Right lobe of liver (tissue), 6 donors: ENCODE results near the gene NUP42. TPM values are rescaled to one million over a fixed set of nuclear protein-coding genes. Genes with fewer than 3 reads are reported as not detected.
"Not testable (repeated sequence)": the region's sequence is repeated elsewhere in the genome, so short reads cannot be mapped to it uniquely, and the experiment has no call there.

ENCODE experiments used
- ATAC-seq, 4 donors: fragments of 200-7000 bp; cut with Tn5 transposase; one replicate each; pipeline ENCODE4 v1.9.1; 2020; ENCODE audit warnings: mild to moderate bottlenecking in 4 of 4, moderate library complexity in 4 of 4
- DNase-seq, 3 donors: peaks; one replicate each; pipeline ENCODE4 v3.0.0-alpha.2; 2020
- H3K27ac ChIP-seq, 3 donors: fragments of 200-600 bp; one replicate each; pipeline ENCODE4 v1.8.0; 2022
- H3K27me3 ChIP-seq, 2 donors: fragments of 200-600 bp; one replicate each; pipeline ENCODE4 v1.8.0; 2022
- H3K36me3 ChIP-seq, 4 donors: fragments of 200-600 bp; sonication (generic) in 1 of 4; one replicate each; pipeline versions ENCODE4 v1.5.1 to v1.8.0; 2017 to 2022; ENCODE audit warnings: control low read depth in 1 of 4
- H3K4me1 ChIP-seq, 4 donors: fragments of 200-600 bp; sonication (generic) in 1 of 4; one replicate each; pipeline versions ENCODE4 v1.5.1 to v1.8.0; 2017 to 2022; ENCODE audit warnings: control low read depth in 1 of 4
- H3K4me3 ChIP-seq, 3 donors: fragments of 200-600 bp; one replicate each; pipeline ENCODE4 v1.8.0; 2022
- H3K9me3 ChIP-seq, 4 donors: fragments of 200-600 bp; sonication (generic) in 1 of 4; one replicate each; pipeline versions ENCODE4 v1.5.1 to v1.8.0; 2017 to 2022; ENCODE audit warnings: control low read depth in 1 of 4
- POLR2A ChIP-seq: fragments of 450-650 bp; IDR thresholded peaks from one replicate; pipeline ENCODE4 v1.6.1; 2017; ENCODE audit warnings: antibody characterized with exemption, mild to moderate bottlenecking
- WGBS: methylation state at CpG from one replicate; pipeline ENCODE4 v1.1.6; 2018; ENCODE audit warnings: low coverage, low lambda C conversion rate; ENCODE audit not compliant: insufficient coverage; ENCODE audit errors: missing lambda C conversion rate; 5-methylcytosine and 5-hydroxymethylcytosine counted together
- intact Hi-C, 2 donors: fragments of 100-400 bp; cut with DNase I; formaldehyde crosslinking; loops; one replicate each; pipeline versions ENCODE4 v1.11.2 to v1.14.1; 2022
- total RNA-seq, 6 experiments: library from RNA; depleted of rRNA in 2 of 6; stranded (reverse); fragments of >200 nt in 2 of 6; fragmentation: NEBNext Ultra II Directional in 3 of 6; extraction: Animal tissue kit (Norgen Biotek cat#: 25700) in 3 of 6; gene quantifications; one replicate each; pipeline versions ENCODE4 v1.1.0 to v1.2.4, GENCODE V29; 2016 to 2023
- TF ChIP-seq, protein P1 (sequence below), 4 donors: fragments of 200-600 bp in 3 of 4; fragments of 450-650 bp in 1 of 4; IDR thresholded peaks; one replicate each; pipeline versions ENCODE4 v1.5.1 to v1.8.0; 2016 to 2022; ENCODE audit warnings: antibody characterized with exemption in 4 of 4, mild to moderate bottlenecking in 2 of 4
- donor health status: DM: no; HTN: yes; CAD: no.
- donor health status: DM: no; HTN: no; CAD: no.
- donor health status: DM: no; HTN: no; CAD: no.
- donor health status: DM: no; HTN: yes; CAD: no.
- donor health status: DM: no; HTN: yes; CAD: no.

The NUP42 gene
- total RNA-seq, 6 experiments from 2014 or later = 13.0 to 45.6 (median 15.5) TPM

DNA sequence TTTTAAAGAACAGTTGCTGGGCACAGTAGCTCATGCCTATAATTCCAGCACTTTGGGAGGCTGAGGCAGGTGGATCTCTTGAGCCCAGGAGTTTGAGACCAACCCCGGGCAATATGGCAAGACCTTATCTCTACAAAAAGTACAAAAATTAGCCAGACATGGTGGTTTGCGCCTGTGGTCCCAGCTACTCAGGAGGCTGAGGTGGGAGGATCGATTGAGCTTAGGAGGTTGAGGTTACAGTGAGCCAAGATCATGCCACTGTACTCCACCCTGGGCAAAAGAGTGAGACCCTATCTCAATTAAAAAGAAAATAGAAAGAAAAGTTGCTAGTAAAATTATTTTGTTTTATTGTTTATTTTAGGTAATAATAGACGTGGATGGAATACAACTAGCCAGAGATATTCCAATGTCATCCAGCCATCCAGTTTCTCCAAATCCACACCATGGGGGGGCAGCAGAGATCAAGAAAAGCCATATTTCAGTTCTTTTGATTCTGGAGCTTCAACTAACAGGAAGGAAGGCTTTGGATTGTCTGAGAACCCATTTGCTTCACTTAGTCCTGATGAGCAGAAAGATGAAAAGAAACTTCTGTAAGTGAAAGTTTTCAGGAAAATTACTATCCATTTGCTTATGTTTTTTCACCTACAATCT is 3.0 kb downstream of the NUP42 start:
- intact Hi-C loops = no loop called here
- 71% methylated on average over 4 of the region's 4 CpGs for WGBS
- TF ChIP-seq POLR2A = no peak
- TF ChIP-seq, protein P1, sequence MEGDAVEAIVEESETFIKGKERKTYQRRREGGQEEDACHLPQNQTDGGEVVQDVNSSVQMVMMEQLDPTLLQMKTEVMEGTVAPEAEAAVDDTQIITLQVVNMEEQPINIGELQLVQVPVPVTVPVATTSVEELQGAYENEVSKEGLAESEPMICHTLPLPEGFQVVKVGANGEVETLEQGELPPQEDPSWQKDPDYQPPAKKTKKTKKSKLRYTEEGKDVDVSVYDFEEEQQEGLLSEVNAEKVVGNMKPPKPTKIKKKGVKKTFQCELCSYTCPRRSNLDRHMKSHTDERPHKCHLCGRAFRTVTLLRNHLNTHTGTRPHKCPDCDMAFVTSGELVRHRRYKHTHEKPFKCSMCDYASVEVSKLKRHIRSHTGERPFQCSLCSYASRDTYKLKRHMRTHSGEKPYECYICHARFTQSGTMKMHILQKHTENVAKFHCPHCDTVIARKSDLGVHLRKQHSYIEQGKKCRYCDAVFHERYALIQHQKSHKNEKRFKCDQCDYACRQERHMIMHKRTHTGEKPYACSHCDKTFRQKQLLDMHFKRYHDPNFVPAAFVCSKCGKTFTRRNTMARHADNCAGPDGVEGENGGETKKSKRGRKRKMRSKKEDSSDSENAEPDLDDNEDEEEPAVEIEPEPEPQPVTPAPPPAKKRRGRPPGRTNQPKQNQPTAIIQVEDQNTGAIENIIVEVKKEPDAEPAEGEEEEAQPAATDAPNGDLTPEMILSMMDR (IDR thresholded peaks at IDR 0.05) = peak; percentile 36 to 55 (median 48)
- H3K4me1 ChIP-seq = peaks cover 0 to 8% (median 4%) of the 10 kb centered on the region in 4 donors
- H3K9me3 ChIP-seq = no peaks in the 10 kb centered on the region
- DNase-seq = no peak
- peak in 1 of 4 donors; percentile 32 for ATAC-seq
- no peak overlapping the region for H3K4me3 ChIP-seq
- H3K36me3 ChIP-seq = peaks cover 0 to 34% (median 10%) of the 10 kb centered on the region in 4 donors
- no peaks in the 10 kb centered on the region for H3K27me3 ChIP-seq
- no peak overlapping the region for H3K27ac ChIP-seq

- Histone ChIP-seq H3K4me3 (no peak overlapping the region), H3K27me3 (no peaks in the 10 kb centered on the region), H3K4me1 (peaks cover 0 to 8% (median 4%) of the 10 kb centered on the region in 4 donors), H3K36me3 (peaks cover 0 to 34% (median 10%) of the 10 kb centered on the region in 4 donors), H3K27ac (no peak overlapping the region), H3K9me3 (no peaks in the 10 kb centered on the region)
- DNase-seq (no peak), ATAC-seq (no peak)
- TF ChIP-seq POLR2A = no peak
- TF ChIP-seq, protein P1 (IDR thresholded peaks at IDR 0.05) = no peak
- intact Hi-C loops = no loop called here
- WGBS = 68% methylated on average over 1 of the region's 1 CpG
These were observed 4.1 kb downstream of the NUP42 start for GRCh38 chr7:23185980-23186379.

DNA sequence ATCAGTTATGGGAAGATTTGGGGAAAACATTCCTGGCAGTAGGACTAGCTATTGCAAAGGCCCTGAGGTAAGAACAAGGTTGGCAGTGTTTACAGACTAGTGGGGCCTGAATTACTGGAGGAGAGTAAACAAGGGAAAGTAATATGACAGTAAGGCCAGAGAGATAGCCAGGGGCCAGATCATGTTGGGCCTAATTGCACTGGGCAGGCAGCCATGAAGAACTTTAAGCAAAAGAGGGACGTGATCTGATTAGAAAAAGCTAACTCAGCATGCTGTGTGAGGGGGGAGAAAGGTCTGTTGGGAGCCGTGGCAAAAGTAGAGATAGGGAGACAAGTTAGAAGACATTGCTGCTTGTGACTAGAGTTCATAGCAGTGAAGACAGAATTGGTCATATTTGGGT is 9.2 kb downstream of the NUP42 start:
- Histone ChIP-seq H3K4me1 (no peaks in the 10 kb centered on the region), H3K36me3 (peaks cover 0 to 42% (median 10%) of the 10 kb centered on the region in 4 donors), H3K27me3 (no peaks in the 10 kb centered on the region), H3K9me3 (no peaks in the 10 kb centered on the region), H3K4me3 (no peak overlapping the region), H3K27ac (no peak overlapping the region)
- TF ChIP-seq, protein P1 (IDR thresholded peaks at IDR 0.05) = no peak
- TF ChIP-seq POLR2A = no peak
- ATAC-seq (peak in 2 of 4 donors; percentile 37 to 74), DNase-seq (no peak)
- intact Hi-C loops = no loop called here
- WGBS = 24% methylated on average over 2 of the region's 2 CpGs

GRCh38 chr7:23193650-23194227 is 11.9 kb downstream of the NUP42 start:
- H3K4me3 ChIP-seq, ATAC-seq, intact Hi-C loops, H3K9me3 ChIP-seq, DNase-seq, H3K4me1 ChIP-seq, H3K27me3 ChIP-seq, H3K27ac ChIP-seq: not testable (repeated sequence)
- WGBS = no CpG with 5 or more reads among the region's 27 CpGs
- peaks cover 0 to 17% (median 2%) of the 10 kb centered on the region in 4 donors for H3K36me3 ChIP-seq

GRCh38 chr7:23196306-23196705 is 14.5 kb downstream of the NUP42 start:
- Histone ChIP-seq H3K36me3 (peaks cover 0 to 38% (median 12%) of the 10 kb centered on the region in 4 donors), H3K4me3 (no peak overlapping the region), H3K9me3 (no peaks in the 10 kb centered on the region), H3K27me3 (no peaks in the 10 kb centered on the region), H3K27ac (no peak overlapping the region), H3K4me1 (no peaks in the 10 kb centered on the region)
- intact Hi-C loops = no loop called here
- TF ChIP-seq, protein P1 (IDR thresholded peaks at IDR 0.05) = no peak
- no peak for TF ChIP-seq POLR2A
- no peak for ATAC-seq
- no peak for DNase-seq
- 52% methylated on average over 5 of the region's 5 CpGs for WGBS

GRCh38 chr7:23197745-23198144 is 15.9 kb downstream of the NUP42 start:
- H3K27me3 ChIP-seq, H3K4me3 ChIP-seq, ATAC-seq, H3K27ac ChIP-seq, DNase-seq, H3K9me3 ChIP-seq, intact Hi-C loops, H3K4me1 ChIP-seq: not testable (repeated sequence)
- 100% methylated on average over 4 of the region's 5 CpGs for WGBS
- peaks cover 0 to 27% (median 13%) of the 10 kb centered on the region in 4 donors for H3K36me3 ChIP-seq
